RCC 7860 (cell line): ENCODE results near the gene MGA.

ENCODE experiments used
- DNase-seq: peaks from one replicate; pipeline ENCODE4 v3.0.0-alpha.2; 2015; ENCODE audit warnings: low spot score
- FAIRE-seq: peaks from 2 replicates; lab custom pipeline; 2012; peaks lifted over from hg19 to GRCh38; lab: Jason Lieb, UNC

MGA gene

DNA sequence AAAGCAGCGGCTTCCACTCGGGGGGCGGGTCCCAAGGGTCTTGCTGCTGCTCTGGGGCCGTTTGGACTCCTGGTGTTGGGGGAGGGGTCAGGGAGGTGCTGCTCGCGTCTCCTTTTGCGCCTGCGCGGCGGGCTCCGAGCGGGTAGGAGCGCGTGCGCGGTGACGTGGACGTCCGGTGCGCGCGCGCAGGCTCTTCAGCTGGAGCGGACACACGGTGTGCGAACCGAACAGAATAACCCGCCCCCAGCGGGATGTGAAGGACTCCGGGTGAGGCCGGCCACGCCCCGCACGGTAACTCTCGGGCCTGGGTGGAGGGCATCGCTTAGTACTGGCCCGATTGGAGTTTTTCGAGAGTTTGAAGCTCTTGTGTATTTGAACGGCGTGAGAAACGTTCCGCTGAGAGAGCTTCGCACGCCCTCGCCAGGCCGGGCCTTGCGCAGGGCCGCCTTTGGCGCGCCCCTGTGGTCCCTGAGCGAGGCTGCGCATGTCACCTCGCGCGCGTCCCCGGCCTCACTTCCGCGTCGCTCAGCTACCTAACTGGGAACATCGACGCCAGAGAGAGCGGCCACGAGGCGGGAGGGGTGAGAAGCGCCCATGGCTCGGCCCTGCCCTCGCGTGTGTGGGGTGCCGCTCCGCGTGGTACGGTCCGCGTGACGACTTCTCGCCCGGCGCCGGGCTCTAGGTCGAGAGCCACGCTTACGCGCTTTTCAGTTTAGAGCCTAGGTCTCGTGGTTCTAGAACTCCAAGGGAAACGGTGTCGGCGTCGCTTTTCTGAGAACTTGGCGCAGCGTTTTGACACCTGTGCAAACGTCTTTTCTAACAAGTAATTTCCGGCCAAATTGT lies at the start of gene MGA:
Gene MGA (plus strand): TSS at position 171 of the 843 bp plus-strand sequence.
- FAIRE-seq, result no peak
- peak; percentile 67 for DNase-seq

DNA sequence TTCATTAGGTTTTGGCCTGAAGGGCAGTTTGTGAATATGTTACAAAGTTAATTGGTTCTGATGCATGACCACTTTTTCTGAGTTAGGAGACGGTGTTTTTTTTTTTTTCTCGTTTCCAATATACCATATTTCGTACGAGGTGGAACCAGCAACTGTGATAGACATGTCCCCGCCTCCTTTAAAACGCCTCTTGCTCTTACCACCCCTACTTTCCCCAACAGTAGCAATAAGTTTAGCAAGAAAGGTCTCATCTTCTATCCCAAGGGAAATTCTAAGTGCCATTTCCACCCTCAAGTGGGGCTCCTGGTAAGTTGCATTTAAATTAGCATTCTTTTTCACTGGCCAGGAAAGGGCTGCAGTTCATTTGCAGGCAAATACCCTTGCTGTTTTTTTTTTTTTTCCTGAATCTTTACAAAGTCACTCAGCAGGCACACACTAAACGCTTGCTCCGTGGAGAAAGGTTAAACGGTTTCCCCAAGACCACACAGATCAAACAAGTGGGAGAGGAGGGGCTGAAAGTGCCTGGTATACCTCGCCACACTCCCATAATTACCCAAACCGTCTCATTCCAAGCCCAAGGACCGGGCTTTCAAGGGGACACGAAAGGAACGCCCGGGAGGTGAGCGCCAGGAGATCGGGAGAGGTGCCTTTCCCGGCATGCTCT lies 39.5 kb upstream of the MGA start:
- FAIRE-seq (no peak), DNase-seq (no peak)

DNA sequence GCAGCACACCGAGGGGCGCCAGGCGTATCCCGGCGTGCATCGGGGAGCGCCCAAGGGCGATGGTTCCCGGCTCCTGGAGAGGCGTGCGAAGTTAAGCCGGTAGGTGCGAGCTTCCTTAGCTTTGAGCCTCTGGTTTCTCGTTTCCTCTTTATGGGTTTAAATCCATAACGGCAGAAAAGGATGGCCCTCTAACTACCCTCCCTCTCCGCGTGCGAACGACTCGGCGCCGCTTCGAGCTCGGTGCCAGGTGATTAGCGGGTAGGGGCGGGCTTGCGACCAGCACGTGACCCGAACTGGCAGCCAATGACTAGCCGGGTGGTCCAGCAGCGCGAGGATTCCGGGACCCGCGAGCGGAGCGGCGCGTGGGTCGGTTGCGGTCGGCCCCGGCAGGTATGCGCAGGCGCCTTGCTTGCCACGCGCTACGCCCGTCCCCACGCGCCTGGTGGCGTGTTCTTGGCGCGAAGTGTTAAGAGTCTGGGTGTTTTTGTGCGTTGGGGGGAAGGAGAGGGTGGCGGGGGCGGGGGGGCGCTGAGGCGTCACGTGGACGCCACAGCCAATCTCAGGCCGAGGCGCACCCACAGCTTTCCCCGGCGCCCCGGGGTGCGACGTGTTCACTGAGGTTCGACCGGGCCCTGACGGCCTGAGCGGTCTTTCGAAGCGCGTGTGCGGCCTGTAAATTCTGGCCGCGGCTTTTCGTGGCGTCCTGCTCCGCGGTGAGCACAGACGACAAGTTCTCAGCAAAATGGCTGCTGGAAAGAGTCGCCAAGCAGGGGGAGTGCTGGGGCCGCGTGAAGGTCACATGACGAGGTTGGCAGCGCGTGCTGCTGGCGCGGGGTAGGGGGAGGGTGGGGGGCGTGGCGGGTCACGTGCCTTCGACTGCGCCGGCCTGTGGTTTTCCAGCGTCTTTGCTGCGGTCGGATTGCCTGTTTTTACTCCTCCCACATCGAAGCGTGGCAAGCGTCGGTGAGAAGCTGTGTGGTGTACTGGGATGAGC lies 38.7 kb upstream of the MGA start:
- peak; percentile 36 for DNase-seq
- FAIRE-seq, result no peak

DNA sequence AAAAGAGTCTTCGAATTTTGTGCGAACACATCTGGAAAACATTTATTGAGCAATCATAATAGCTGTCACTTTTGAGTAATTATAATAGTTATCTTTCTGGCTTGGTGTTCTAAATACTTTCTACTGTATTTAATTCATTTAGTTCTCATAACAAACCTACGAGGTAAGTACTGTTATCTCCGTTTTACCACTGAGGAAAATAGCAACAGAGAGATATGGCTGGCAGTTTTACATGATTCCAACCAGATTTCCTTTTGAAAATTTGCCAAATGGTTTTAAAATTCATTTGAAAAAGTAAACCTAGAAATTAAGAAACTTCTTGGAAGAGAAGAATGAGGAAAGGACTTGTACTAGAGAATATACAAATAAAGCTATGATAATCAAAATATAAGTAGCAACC lies 37.3 kb upstream of the MGA start:
- FAIRE-seq (no peak), DNase-seq (no peak)

DNA sequence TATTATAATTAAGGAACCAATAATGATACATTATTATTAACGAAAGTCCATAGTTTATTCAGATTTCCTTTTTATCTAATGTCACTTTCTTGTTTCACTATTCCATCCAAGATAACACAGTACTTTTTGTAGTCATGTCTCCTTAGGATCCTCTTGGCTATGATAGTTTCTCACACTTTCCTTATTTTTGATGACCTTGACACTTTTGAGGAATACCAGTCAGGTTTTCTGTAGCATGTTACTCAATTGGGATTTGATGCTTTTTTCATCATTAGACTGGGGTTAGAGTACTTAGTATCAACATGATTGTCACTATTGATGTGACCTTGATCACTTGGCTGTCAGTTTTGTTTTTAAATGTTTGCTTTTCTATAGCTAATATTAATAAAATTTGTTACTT lies 33.0 kb upstream of the MGA start:
- DNase-seq, result no peak
- no peak for FAIRE-seq

DNA sequence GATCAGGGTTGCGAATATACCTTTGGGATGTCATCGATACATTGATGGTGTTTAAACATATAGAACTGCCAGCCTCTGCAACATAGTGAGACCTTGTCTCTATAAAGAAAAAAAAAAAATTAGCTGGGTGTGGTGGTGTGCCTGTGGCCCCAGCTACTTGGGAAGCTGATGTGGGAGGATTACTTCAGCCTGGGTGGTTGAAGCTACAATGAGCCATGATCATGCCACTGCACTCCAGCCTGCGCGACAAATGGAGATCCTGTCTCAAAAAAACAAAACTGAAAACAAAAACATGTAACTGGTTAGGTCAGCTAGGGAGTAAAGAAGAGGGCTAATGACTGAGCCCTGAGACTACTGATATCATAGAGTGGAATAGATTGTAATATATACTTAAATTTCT lies 30.7 kb upstream of the MGA start:
- DNase-seq (no peak), FAIRE-seq (no peak)

DNA sequence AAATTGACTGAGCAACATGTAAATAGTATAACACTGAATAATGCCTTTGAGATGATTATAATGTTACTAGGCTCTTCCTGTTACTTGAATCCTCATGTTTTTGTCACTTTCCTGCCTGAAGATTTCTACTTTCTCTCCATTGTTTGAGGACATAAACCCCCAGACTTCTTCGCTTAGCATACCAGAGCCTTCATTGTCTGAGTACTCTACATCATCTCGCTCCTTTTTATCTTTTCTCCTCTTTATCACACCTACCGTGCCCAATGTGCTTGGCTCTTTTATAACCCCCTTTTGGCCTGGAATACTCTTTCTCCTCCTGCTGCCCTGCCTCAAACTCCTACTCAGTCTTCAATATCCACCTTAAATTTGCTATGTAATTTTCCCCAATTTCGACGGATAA lies 30.3 kb upstream of the MGA start:
- no peak for FAIRE-seq
- no peak for DNase-seq

DNA sequence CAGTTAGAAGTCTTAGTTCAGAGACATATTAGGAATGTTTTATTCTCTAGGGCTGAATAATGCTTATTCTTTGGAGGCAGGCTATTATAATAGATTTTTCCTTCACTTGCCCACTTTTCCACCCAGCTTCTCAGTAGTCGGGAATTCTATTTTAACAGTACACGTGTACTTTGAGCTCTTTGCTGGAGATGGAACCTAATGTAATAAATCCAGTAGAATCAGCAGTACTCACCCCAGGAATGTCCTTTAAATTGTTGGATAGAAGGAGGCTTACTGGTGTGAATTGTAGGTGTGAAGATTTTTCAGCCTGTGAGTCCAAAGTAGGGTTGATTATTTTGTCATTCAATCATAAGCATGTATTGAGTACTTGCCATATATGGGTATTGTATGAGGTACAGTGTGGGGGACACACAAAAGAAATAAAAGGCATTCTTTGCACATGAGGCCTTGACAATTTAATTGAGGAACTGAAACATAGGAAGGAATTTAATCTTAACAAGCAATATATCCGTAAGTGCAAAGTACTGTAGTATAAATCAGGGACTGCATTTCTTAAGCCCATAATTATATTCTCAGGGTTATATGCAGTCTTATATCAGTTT lies 29.5 kb upstream of the MGA start:
- no peak for DNase-seq
- FAIRE-seq, result no peak

DNA sequence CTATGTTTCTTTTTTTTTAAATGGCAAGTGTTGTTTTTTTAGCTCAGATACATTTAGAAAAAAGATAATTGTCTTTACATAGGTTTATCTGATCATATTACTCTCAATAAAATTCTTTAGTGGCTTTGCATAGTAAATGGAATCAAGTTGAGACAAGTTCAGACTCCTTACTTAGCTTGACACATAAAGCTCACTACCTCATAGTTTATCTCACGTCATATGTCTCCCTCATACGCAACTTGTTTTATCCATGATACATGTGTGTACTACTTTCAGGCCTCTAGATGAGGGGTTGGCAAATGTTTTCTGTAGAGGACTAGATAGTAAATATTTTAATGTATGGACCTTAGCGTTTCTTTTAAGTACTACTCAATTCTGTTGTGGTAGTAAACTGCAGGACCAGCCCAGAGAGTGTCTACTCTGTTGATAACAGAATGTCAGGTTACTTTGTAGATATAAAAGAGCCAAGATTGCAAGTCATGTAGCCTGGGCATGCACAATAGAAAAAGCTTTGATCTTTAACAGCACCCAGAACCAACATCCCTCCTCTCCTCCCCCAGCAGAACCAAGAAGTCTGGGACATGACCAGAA lies 28.2 kb upstream of the MGA start:
- no peak for DNase-seq
- no peak for FAIRE-seq

DNA sequence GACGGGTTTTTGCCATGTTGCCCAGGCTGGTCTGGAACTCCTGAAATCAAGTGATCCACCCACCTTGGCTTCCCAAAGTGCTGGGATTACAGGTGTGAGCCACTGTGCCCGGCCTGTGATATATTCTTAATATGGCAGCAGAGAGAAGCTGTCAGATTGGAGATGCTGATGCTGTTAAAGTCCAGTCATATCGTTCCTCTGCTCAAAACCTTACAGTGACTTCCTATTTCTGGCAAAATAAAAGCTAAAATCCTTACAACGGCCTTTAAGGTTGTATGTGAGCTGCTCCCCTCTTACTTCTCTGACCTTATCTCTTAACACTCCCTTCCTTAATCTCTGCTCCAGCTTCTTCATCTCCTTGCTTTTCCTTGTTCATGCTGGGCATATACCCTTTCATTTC lies 26.6 kb upstream of the MGA start:
- no peak for DNase-seq
- no peak for FAIRE-seq

DNA sequence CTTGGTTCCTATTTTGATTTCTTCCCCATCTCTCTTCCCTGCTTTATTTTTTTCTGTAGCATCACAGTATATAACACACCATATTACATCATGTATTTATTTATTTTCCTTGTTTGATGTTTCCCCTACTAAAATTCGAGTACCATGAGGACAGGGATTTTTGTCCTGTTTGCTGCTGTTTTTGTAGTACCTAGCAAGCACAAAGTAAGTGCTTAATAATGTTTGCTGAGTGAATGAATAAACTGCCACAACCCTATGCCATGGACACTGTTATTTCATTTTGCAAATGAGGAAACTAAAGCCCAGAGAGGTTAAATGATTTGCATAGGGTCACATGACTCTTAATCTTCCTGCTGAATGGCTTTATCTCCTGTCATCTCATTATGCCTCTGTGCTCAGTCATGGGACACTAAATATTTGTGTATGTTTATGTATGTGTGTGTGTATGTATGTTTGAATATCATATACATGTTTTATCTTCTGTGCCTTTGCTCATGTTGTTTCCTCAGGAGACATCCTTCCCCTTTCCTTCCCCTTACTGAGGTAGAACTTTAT lies 26.1 kb upstream of the MGA start:
- DNase-seq, result no peak
- no peak for FAIRE-seq

DNA sequence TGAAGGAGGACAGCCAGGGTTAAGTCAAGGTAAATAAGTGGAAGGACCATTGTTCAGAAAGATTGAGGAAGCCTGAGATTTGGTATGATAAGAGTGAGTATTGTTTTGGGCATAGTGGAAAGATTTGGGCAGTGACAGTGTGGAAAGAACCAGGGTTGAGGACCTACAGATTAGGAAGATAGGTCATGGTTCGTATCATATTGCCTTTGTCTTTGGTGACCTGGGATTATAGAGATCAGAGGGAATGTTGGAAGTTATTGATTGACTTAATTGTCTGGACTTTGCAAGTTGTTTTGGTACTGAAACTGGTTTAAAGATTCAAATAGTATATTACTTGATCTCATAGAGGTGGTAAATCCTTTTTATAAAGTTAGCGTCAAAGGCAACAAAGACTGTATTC lies 23.1 kb upstream of the MGA start:
- no peak for FAIRE-seq
- no peak for DNase-seq

DNA sequence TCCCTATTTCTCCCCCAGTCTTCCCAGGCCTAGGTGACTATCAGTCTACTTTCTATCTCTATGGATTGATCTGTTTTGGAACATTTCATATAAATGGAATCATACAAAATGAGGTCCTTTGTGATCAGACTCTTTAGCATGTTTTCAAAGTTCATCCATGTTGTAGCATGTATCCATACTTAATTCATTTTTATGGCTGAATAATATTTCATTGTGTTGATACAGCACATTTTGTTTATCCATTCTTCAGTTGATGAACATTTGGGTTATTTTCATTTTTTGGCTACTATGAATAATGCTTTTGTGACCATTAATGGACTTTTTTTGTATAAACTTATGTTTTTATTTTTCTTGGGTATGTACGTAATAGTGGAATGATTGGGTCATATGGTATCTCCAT lies 19.2 kb upstream of the MGA start:
- FAIRE-seq, result no peak
- DNase-seq, result no peak

DNA sequence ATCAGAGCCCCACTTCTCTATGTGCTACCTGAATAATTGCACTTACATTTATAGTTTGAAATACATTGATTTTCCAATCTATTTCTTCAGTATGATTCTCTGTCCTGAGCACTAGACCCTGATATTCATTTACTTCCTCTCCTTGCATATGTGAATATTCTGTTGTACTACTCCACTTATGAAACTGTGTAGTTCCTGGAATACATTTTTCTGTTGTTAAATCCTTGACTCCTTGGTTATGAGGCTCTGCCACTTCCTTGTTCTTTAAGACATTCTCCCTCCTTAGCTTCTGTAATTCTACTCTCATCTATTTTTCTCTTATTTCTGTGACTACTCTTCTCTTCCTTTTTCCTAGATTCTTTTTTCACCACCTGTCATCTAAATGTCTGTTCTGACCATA lies 12.9 kb upstream of the MGA start:
- DNase-seq (no peak), FAIRE-seq (no peak)

DNA sequence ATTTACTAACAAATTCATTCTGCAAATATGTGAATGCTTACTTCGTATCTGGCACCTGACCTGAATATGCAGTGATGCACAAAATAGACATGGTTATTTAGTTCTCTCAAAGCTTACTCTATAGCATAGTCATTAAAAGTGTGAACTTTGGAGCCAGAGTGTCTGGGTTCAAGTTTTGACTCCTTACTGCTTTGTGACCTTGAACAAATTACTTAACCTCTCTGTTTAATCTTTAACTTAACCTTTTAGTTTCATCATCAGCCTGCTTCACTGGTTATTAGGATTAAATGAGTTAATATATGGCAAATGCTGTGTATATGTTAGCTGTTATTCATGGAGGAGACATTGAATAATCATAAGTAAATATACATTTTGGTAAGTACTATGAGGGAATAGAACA lies 12.1 kb upstream of the MGA start:
- FAIRE-seq, result peak; percentile 78
- DNase-seq, result no peak

DNA sequence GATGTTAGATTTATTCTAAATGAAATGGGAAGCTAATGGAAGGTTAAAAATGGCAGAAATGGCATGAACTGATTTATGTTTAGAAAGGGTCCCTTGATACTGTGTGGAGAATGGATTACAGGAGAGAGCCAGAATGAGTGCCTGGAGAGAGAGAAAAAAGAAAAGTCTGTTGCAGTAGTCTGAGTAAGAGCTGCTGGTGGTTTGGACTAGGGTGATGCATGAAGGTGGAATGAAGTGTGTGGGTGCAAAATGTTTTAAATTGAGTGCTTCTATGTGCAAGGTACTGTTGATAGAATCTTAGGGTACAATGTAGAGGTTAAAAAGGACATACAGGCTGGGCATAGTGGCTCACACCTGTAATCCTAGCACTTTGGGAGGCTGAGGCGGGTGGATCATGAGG lies 11.4 kb upstream of the MGA start:
- FAIRE-seq, result peak; percentile 49
- no peak for DNase-seq

DNA sequence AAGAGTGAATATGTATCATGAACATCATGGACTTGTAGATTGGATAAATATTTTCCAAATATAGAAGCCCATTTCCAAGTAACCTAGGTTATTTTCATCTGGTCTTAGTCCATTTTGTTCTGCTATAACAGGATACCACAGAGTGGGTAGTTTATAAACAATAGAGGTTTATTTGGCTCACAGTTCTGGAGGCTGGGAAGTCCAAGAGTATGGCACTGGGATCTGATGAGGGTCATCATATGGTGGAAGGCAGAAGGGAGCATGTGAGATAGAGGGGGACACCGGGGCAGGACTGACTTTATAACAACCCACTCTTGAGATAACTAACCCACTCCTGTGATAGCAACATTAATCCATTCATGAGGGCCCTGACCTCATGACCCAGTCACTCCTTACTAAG lies 9.4 kb upstream of the MGA start:
- FAIRE-seq (no peak), DNase-seq (no peak)

DNA sequence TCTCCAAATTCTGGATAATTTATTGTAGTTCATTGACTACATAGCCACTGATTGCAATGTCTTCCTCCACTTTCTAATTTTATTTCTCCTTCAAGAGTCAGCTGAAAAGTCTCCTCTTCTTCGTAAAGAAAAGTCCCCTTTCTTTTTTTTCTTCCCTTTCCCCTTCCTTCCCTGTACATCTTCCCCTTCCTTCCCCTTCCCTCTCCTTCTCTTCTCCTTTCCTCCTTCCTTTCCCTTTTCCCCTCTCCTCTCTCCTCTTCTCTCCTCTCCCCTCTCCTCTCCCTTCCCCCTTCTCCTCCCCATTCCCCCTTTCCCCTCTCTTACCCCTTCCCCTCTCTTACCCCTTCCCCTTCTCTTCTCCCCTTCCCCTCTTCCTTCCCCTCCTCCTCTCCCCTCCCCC lies 8.8 kb upstream of the MGA start:
- no peak for DNase-seq
- no peak for FAIRE-seq

DNA sequence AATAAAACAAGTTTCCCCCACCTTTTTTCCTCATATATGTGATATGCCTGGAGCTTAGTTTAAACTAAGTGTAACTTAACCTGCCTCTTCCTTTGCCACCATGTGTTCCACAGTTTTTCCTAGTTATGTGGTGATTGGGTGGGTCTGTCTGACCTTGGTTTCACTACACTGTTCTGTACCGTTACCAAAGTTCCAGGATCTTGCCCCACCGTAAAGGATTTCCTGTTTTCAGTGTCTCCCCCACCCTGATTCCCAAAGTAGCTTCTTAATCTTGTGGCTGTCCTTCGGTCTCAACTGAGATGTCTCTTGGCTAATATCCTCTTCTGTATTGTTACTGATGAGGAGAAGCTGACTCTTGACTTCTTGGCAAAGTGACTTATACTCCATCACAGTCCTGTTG lies 6.4 kb upstream of the MGA start:
- DNase-seq (no peak), FAIRE-seq (no peak)

DNA sequence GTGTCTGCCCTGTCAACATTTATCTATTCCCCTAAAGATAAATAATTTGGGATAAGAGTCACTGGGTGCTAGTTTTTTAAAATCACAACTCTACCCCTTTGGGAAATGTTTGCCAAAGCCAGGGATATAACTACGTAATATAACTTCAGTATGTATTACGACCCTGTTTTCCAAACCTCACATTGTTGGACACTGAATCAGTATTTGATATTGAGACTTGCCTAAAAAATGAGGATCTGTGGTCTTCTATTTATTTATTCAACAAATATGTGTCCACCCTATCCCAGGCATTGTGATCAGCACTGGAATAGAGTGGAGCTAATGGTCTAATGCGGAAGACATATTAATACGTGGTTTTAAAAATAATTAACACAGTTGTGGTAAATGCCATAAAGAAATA lies 4.5 kb upstream of the MGA start:
- FAIRE-seq (no peak), DNase-seq (no peak)
